WERI-Rb-1 (cell line): Measurements from ENCODE around the gene MMEL1.

Source experiments
- DNase-seq: peaks from one replicate; pipeline ENCODE4 v3.0.0-alpha.2; 2020
- H3K27ac ChIP-seq: fragments of 250-450 bp; sonication (Bioruptor Pico); 2 replicates; pipeline ENCODE4 v1.5.1; 2020; ENCODE audit warnings: mild to moderate bottlenecking, moderate library complexity
- H3K27me3 ChIP-seq: fragments of 250-450 bp; sonication (Bioruptor Pico); 2 replicates; pipeline ENCODE4 v1.5.1; 2021; ENCODE audit warnings: mild to moderate bottlenecking, low read depth, moderate library complexity; ENCODE audit not compliant: insufficient read depth, severe bottlenecking
- H3K36me3 ChIP-seq: fragments of 250-450 bp; sonication (Bioruptor Pico); 2 replicates; pipeline ENCODE4 v1.5.1; 2020; ENCODE audit warnings: mild to moderate bottlenecking, moderate library complexity
- H3K4me3 ChIP-seq: 2 replicates; pipeline ENCODE4 v1.5.1; 2011; ENCODE audit warnings: low read depth, mild to moderate bottlenecking, control low read depth, low read length
- H3K9me3 ChIP-seq: fragments of 250-450 bp; sonication (Bioruptor Pico); 2 replicates; pipeline ENCODE4 v1.5.1; 2021; ENCODE audit warnings: mild to moderate bottlenecking, moderate library complexity; ENCODE audit not compliant: severe bottlenecking
- TF ChIP-seq, protein P1 (sequence below): IDR thresholded peaks from 2 replicates; pipeline ENCODE4 v1.5.1; 2011; ENCODE audit warnings: low read depth, mild to moderate bottlenecking, control low read depth, inconsistent platforms, low read length

Gene MMEL1

DNA sequence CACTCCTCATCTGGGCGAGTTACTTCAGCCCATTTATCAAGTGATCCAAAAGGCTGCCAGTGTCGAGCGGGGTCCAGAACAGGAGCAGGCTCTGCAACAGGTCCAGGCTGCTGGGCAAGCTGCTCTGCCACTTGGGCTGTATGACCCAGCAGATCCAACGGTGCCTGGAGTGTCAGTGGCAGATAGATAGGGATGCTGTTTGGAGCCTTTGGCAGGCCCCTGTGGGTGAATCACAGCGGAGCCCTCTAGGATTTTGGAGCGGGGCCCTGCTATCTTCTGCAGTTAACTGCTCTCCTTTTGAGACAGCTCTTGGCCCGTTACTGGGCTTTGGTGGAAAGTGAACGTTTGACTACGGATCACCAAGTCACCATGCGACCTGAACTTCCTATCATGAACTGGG lies 7.5 kb downstream of the MMEL1 start:
- H3K4me3 ChIP-seq, result no peak overlapping the region
- peaks cover 24% of the 10 kb centered on the region for H3K9me3 ChIP-seq
- TF ChIP-seq, protein P1, sequence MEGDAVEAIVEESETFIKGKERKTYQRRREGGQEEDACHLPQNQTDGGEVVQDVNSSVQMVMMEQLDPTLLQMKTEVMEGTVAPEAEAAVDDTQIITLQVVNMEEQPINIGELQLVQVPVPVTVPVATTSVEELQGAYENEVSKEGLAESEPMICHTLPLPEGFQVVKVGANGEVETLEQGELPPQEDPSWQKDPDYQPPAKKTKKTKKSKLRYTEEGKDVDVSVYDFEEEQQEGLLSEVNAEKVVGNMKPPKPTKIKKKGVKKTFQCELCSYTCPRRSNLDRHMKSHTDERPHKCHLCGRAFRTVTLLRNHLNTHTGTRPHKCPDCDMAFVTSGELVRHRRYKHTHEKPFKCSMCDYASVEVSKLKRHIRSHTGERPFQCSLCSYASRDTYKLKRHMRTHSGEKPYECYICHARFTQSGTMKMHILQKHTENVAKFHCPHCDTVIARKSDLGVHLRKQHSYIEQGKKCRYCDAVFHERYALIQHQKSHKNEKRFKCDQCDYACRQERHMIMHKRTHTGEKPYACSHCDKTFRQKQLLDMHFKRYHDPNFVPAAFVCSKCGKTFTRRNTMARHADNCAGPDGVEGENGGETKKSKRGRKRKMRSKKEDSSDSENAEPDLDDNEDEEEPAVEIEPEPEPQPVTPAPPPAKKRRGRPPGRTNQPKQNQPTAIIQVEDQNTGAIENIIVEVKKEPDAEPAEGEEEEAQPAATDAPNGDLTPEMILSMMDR, result no peak
- DNase-seq, result no peak
- H3K36me3 ChIP-seq, result no peaks in the 10 kb centered on the region
- H3K27ac ChIP-seq, result no peak overlapping the region
- H3K27me3 ChIP-seq, result peaks cover 86% of the 10 kb centered on the region

DNA sequence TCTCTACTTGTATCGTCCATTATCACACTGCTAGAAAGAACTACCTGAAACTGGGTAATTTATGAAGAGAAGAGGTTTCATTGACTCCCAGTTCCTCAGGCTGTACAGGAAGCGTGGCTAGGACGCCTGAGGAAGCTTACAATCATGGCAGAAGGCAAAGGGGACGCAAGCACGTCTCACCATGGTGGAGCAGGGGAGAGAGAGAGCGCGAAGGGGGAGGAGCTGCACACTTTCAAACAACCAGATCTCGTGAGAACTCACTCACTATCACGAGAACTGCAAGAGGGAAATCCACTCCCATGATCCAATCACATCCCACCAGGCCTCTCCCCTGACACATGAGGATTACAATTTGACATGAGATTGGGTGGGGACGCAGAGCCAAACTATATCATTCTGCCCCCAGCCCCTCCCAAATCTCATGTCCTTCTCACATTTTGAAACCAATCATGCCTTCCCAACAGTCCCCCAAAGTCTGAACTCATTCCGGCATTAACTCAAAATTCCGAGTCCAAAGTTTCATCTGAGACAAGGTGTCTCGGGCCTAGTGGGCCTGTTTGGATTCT lies 8.0 kb downstream of the MMEL1 start:
- Histone ChIP-seq H3K4me3 (no peak overlapping the region), H3K27ac (no peak overlapping the region), H3K36me3 (no peaks in the 10 kb centered on the region), H3K27me3 (peaks cover 86% of the 10 kb centered on the region), H3K9me3 (peaks cover 22% of the 10 kb centered on the region)
- DNase-seq, result no peak
- TF ChIP-seq, protein P1, result no peak

DNA sequence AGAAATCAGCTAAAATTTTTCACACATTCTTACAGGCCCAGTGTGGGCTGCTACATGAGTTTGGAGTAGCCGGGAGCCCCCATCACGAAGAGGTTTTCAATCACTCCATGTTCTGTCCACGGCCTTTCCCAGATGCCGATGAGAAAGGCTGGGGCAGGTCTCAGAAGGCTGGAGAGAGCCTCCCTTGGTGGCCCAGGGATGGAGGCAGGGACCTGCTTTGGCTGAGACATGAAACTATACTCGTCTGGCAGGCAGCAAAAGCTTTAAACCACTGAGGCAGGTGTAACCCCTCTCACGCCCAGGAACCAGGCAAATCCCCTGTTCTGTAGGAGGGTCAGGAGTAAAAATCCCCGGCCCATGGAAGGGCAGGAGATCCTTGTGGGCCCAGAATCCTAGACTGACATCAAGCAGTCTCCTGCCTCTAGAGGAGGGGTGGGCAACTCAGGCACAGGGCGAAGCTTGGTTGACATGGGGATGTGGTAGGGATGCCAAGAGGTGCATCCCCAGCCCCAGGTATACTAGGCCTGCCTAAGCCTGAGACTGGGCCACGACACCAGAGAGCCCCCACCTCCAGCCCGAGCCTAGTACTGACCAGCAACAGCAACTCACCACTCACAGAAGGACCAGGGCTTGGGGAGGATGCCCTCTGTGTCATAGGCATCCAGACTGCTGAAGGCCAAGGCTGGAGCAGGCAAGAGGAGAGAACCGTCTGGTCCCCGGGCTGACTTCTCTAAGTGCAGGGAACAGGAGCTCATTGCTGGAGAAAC lies 9.1 kb downstream of the MMEL1 start:
- TF ChIP-seq, protein P1, result no peak
- no peak for DNase-seq
- no peak overlapping the region for H3K27ac ChIP-seq
- no peaks in the 10 kb centered on the region for H3K36me3 ChIP-seq
- no peak overlapping the region for H3K4me3 ChIP-seq
- peaks cover 22% of the 10 kb centered on the region for H3K9me3 ChIP-seq
- H3K27me3 ChIP-seq, result peaks cover 88% of the 10 kb centered on the region

DNA sequence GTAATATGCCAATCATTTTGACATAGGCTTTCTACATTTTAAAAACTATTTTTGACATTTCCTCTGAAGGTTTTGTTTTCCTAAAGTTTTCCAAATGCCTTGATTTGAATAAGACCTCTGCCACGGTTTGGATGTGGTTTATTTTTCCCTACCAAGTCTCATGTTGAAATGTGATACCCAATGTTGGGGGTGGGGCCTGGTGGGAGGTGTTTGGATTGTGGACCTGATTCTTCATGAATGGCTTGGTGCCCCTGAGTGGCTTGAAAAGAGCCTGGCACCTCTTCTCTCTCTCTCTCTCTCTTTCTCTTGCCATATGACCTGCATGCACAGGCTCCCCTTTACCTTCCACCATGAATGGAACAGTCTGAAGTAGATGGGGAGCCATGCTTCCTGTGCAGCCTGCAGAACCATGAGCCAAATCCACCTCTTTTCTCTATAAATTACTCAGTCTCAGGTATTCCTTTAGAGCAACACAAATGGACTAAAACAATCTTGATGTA lies 14.8 kb downstream of the MMEL1 start:
- DNase-seq, result no peak
- TF ChIP-seq, protein P1, result no peak
- peaks cover 89% of the 10 kb centered on the region for H3K27me3 ChIP-seq
- H3K27ac ChIP-seq, result no peak overlapping the region
- H3K36me3 ChIP-seq, result no peaks in the 10 kb centered on the region
- H3K9me3 ChIP-seq, result peaks cover 38% of the 10 kb centered on the region
- H3K4me3 ChIP-seq, result no peak overlapping the region

DNA sequence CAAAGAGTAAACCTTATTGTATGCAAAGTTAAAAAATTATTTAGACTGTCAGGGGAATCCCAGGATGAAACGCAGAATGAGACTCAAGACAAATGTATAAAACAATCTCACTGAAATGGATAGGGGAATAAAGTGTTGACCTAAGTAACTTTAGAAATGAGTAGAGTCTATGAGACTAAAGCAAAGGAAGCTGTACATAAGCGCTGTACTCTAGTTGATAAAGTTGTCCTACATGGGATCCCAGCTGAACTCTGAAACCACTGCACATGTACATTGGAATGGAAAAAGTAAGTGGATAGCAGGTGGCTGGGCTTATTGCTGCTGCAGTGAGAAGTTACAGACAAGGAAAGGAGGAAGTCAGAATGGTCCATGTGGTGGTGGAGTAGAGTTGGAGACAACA lies 18.7 kb downstream of the MMEL1 start:
- TF ChIP-seq, protein P1, result no peak
- no peaks in the 10 kb centered on the region for H3K36me3 ChIP-seq
- H3K27ac ChIP-seq, result no peak overlapping the region
- no peak for DNase-seq
- H3K4me3 ChIP-seq, result no peak overlapping the region
- H3K9me3 ChIP-seq, result peaks cover 22% of the 10 kb centered on the region
- H3K27me3 ChIP-seq, result peaks cover 86% of the 10 kb centered on the region
